Osteocyte (in vitro differentiated cells): ENCODE results near the gene KIR2DL4. TPM values are rescaled to one million over a fixed set of nuclear protein-coding genes. Genes with fewer than 3 reads are reported as not detected.
"Not testable (repeated sequence)": the region's sequence is repeated elsewhere in the genome, so short reads cannot be mapped to it uniquely, and the experiment has no call there.

Source experiments
- DNase-seq: peaks from one replicate; pipeline ENCODE4 v3.0.0; 2021; ENCODE audit warnings: mixed read lengths; ENCODE audit not compliant: unreplicated experiment; ENCODE audit errors: extremely low spot score
- H3K27ac Mint-ChIP-seq: one replicate; pipeline ENCODE4 v1.8.0; 2021; ENCODE audit warnings: mild to moderate bottlenecking, mixed read lengths; ENCODE audit not compliant: unreplicated experiment
- H3K27me3 Mint-ChIP-seq: one replicate; pipeline ENCODE4 v1.8.0; 2021; ENCODE audit warnings: mixed read lengths; ENCODE audit not compliant: unreplicated experiment
- H3K36me3 Mint-ChIP-seq: one replicate; pipeline ENCODE4 v1.8.0; 2021; ENCODE audit warnings: mixed read lengths; ENCODE audit not compliant: unreplicated experiment
- H3K4me1 Mint-ChIP-seq: one replicate; pipeline ENCODE4 v1.8.0; 2021; ENCODE audit warnings: mixed read lengths; ENCODE audit not compliant: unreplicated experiment
- H3K4me3 Mint-ChIP-seq: one replicate; pipeline ENCODE4 v1.8.0; 2021; ENCODE audit warnings: mild to moderate bottlenecking, moderate library complexity, mixed read lengths; ENCODE audit not compliant: unreplicated experiment
- H3K9me3 Mint-ChIP-seq: one replicate; pipeline ENCODE4 v1.8.0; 2021; ENCODE audit warnings: mixed read lengths; ENCODE audit not compliant: unreplicated experiment
- total RNA-seq: library from RNA; stranded (reverse); gene quantifications from 2 replicates; pipeline ENCODE4 v1.2.1, GENCODE V29; 2021
- TF ChIP-seq, protein P1 (sequence below): fragments of 200-600 bp; sonication (generic); IDR thresholded peaks from 2 replicates; pipeline ENCODE4 v1.5.0; 2021; ENCODE audit warnings: antibody characterized with exemption, mild to moderate bottlenecking, moderate library complexity

The KIR2DL4 gene
- total RNA-seq, 1 donor from 2014 or later: not detected

DNA sequence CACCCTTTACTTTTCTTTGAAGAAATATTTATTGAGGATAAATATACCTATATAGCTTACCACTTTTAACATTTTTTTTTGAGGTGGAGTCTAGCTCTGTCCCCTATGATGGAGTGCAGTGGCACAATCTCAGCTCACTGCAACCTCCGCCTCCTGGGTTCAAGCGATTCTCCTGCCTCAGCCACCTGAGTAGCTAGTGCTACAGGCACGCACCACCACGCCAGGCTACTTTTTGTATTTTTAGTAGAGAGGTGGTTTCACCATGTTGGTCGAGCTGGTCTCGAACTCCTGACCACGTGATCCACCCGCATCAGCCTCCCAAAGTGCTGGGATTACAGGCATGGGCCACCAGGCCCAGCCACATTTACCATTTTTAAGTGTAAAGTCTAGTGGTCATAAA lies 27.6 kb upstream of the KIR2DL4 start:
- H3K4me1 Mint-ChIP-seq, H3K4me3 Mint-ChIP-seq, H3K27me3 Mint-ChIP-seq, H3K27ac Mint-ChIP-seq, H3K36me3 Mint-ChIP-seq: not testable (repeated sequence)
- DNase-seq: peak; percentile 78
- peaks cover 34% of the 10 kb centered on the region for H3K9me3 Mint-ChIP-seq

DNA sequence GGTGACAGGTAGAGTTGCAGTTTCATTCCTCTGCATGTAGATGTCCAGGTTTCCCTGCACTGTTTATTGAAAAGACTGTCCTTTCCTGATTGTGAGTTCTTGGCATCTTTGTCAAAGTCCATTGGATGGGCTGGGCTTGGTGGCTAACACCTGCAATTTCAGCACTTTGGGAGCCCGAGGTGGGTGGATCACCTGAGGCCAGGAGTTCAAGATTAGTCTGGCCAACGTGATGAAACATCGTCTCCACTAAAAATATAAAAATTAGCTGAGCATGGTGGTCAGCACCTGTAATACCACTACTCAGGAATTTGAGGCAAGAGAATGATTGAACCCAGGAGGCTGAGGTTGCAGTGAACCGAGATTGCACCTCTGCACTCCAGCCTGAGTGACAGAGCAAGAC lies 25.6 kb upstream of the KIR2DL4 start:
- H3K9me3 Mint-ChIP-seq: peaks cover 30% of the 10 kb centered on the region
- not testable (repeated sequence) for H3K27me3 Mint-ChIP-seq, H3K4me1 Mint-ChIP-seq, H3K27ac Mint-ChIP-seq, H3K4me3 Mint-ChIP-seq, H3K36me3 Mint-ChIP-seq
- DNase-seq: peak; percentile 69

DNA sequence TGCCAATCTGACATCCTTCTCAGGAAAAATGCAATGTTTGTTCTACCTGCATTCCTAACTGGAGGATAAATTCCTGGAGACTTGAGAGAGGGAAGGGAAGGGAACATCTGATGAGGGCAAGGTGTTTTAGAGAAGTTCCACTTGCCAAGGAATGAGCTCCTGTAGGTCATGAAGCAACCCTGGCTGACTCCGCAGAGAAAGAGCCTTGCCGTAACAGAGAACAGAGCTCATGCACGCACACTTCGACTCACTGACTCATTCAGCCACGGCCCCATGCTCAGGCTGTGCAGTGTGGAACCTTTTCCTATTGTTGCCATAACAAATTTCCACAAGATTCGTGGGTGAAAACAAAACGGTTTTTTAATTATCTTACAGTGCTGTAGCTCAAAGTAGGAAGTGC lies 24.5 kb upstream of the KIR2DL4 start:
- peak; percentile 63 for DNase-seq
- peaks cover 30% of the 10 kb centered on the region for H3K9me3 Mint-ChIP-seq
- H3K27ac Mint-ChIP-seq, H3K4me3 Mint-ChIP-seq, H3K27me3 Mint-ChIP-seq, H3K4me1 Mint-ChIP-seq, H3K36me3 Mint-ChIP-seq: not testable (repeated sequence)

DNA sequence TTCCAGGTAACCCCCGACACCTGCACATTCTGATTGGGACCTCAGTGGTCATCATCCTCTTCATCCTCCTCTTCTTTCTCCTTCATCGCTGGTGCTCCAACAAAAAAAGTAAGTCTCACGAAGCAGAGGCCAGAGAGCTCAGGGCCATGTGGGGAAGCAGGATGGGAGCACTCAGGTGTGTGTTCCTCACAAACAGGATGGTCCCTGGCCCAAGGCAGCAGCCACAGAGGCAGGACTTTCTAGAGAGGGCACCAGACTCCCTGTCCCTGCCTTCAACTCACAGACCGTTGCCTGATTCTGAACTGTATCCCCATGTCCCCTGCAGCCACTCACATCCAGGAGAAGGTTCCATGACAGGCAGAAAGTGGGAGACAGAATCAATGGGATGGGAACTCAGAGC lies 20.5 kb upstream of the KIR2DL4 start:
- H3K9me3 Mint-ChIP-seq: peaks cover 40% of the 10 kb centered on the region
- H3K36me3 Mint-ChIP-seq, H3K27ac Mint-ChIP-seq, H3K4me1 Mint-ChIP-seq, H3K27me3 Mint-ChIP-seq, H3K4me3 Mint-ChIP-seq: not testable (repeated sequence)
- peak; percentile 25 for DNase-seq

DNA sequence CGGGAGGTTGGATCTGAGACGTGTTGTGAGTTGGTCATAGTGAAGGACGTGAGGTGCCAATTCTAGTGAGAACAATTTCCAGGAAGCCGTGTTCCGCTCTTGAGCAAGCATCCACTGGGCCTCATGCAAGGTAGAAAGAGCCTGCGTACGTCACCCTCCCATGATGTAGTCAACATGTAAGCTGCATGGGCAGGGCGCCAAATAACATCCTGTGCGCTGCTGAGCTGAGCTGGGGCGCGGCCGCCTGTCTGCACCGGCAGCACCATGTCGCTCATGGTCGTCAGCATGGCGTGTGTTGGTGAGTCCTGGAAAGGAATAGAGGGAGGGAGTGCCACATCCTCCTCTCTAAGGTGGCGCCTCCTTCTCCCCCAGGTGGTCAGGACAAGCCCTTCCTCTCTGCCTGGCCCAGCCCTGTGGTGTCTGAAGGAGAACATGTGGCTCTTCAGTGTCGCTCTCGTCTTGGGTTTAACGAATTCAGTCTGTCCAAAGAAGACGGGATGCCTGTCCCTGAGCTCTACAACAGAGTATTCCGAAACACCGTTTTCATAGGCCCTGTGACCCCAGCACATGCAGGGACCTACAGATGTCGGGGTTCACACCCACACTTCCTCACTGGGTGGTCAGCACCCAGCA lies 17.2 kb upstream of the KIR2DL4 start:
- H3K4me1 Mint-ChIP-seq, H3K36me3 Mint-ChIP-seq, H3K27ac Mint-ChIP-seq, H3K4me3 Mint-ChIP-seq, H3K27me3 Mint-ChIP-seq: not testable (repeated sequence)
- peak; percentile 72 for DNase-seq
- peaks cover 53% of the 10 kb centered on the region for H3K9me3 Mint-ChIP-seq

GRCh38 chr19:54788154-54788553 lies 15.3 kb upstream of the KIR2DL4 start:
- H3K27ac Mint-ChIP-seq, H3K27me3 Mint-ChIP-seq, H3K4me1 Mint-ChIP-seq: not testable (repeated sequence)

GRCh38 chr19:54790711-54791110 lies 12.7 kb upstream of the KIR2DL4 start:
- peaks cover 50% of the 10 kb centered on the region for H3K9me3 Mint-ChIP-seq
- DNase-seq: no peak
- H3K4me1 Mint-ChIP-seq: no peaks in the 10 kb centered on the region
- no peak overlapping the region for H3K4me3 Mint-ChIP-seq
- TF ChIP-seq, protein P1, sequence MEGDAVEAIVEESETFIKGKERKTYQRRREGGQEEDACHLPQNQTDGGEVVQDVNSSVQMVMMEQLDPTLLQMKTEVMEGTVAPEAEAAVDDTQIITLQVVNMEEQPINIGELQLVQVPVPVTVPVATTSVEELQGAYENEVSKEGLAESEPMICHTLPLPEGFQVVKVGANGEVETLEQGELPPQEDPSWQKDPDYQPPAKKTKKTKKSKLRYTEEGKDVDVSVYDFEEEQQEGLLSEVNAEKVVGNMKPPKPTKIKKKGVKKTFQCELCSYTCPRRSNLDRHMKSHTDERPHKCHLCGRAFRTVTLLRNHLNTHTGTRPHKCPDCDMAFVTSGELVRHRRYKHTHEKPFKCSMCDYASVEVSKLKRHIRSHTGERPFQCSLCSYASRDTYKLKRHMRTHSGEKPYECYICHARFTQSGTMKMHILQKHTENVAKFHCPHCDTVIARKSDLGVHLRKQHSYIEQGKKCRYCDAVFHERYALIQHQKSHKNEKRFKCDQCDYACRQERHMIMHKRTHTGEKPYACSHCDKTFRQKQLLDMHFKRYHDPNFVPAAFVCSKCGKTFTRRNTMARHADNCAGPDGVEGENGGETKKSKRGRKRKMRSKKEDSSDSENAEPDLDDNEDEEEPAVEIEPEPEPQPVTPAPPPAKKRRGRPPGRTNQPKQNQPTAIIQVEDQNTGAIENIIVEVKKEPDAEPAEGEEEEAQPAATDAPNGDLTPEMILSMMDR: no peak
- no peak overlapping the region for H3K27ac Mint-ChIP-seq
- H3K27me3 Mint-ChIP-seq: no peaks in the 10 kb centered on the region
- H3K36me3 Mint-ChIP-seq: no peaks in the 10 kb centered on the region

More at GRCh38 chr19:54788154-54788553, 15.3 kb upstream of the KIR2DL4 start:
- not testable (repeated sequence) for H3K36me3 Mint-ChIP-seq, H3K4me3 Mint-ChIP-seq
- peaks cover 60% of the 10 kb centered on the region for H3K9me3 Mint-ChIP-seq
- DNase-seq: peak; percentile 70

DNA sequence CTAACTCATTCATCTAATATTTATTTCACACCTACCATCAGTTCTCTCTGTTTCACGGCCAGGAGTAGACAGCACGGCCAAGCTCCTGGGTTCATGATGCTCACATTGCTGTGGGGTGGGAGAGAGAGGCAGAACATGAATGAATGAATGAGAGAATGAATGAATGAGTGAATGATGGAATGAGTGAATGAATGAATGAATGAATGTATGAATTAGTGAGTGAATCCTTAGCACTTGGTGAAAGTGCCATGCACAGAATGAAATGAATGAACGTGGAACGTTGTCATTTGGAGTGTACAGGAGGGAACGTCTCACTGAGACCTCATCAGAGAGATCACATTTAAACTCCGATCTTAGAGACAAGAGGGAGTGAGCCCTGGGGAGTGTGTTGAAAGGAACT lies 11.9 kb upstream of the KIR2DL4 start:
- Mint-ChIP-seq H3K4me3 (no peak overlapping the region), H3K9me3 (peaks cover 47% of the 10 kb centered on the region), H3K4me1 (no peaks in the 10 kb centered on the region), H3K27me3 (no peaks in the 10 kb centered on the region), H3K27ac (no peak overlapping the region), H3K36me3 (no peaks in the 10 kb centered on the region)
- no peak for DNase-seq
- TF ChIP-seq, protein P1: no peak
